Psoas muscle (tissue), 8 donors: Measurements from ENCODE around the gene PRKX. TPM values are rescaled to one million over a fixed set of nuclear protein-coding genes. Genes with fewer than 3 reads are reported as not detected.
A peak's percentile ranks its signal among the peaks of the same experiment; 100 is the strongest.
"Not testable (repeated sequence)": the region's sequence is repeated elsewhere in the genome, so short reads cannot be mapped to it uniquely, and the experiment has no call there.

Experiments
- ATAC-seq, 4 donors: fragments of 200-7000 bp; cut with Tn5 transposase; one replicate each; pipeline ENCODE4 v1.9.1; 2020; ENCODE audit warnings: moderate library complexity in 3 of 4, mild to moderate bottlenecking in 2 of 4
- DNase-seq, 2 donors: peaks; one replicate each; pipeline ENCODE4 v3.0.0-alpha.2; 2020
- H3K27ac ChIP-seq: fragments of 200-600 bp; one replicate; pipeline ENCODE4 v1.8.0; 2022
- H3K27me3 ChIP-seq, 3 donors: fragments of 200-600 bp in 1 of 3; one replicate each; pipeline versions ENCODE4 v1.6.1 to v1.8.0; 2013 to 2022; ENCODE audit warnings: low read length in 2 of 3, mild to moderate bottlenecking in 2 of 3, moderate library complexity in 1 of 3; ENCODE audit not compliant: insufficient read depth in 3 of 3
- H3K36me3 ChIP-seq, 2 donors: fragments of 200-600 bp in 1 of 2; one replicate each; pipeline versions ENCODE4 v1.6.1 to v1.8.0; 2013 to 2022; ENCODE audit warnings: low read depth in 1 of 2, mild to moderate bottlenecking in 1 of 2, moderate library complexity in 1 of 2; ENCODE audit not compliant: insufficient read depth in 1 of 2
- H3K4me1 ChIP-seq: fragments of 200-600 bp; one replicate; pipeline ENCODE4 v1.8.0; 2022
- H3K4me3 ChIP-seq: fragments of 200-600 bp; one replicate; pipeline ENCODE4 v1.8.0; 2022; ENCODE audit warnings: mild to moderate bottlenecking
- H3K9me3 ChIP-seq: fragments of 200-600 bp; one replicate; pipeline ENCODE4 v1.8.0; 2022
- WGBS, 3 donors: extraction: QIAGEN DNeasy Blood & Tissue Kit; methylation state at CpG; one replicate each; pipeline versions ENCODE4 v1.1.6 to v1.1.7; 2013; 5-methylcytosine and 5-hydroxymethylcytosine counted together
- intact Hi-C, 2 donors: fragments of 100-400 bp; cut with DNase I; formaldehyde crosslinking; loops; one replicate each; pipeline versions ENCODE4 v1.11.0 to v1.14.2; 2022
- polyA plus RNA-seq, 3 donors: library from polyadenylated mRNA; stranded (reverse); fragments of 200-250 nt; gene quantifications; one replicate each; pipeline ENCODE4 v1.2.3, GENCODE V29; 2013
- total RNA-seq, 4 donors: library from RNA; stranded (reverse); fragmentation: NEBNext Ultra II Directional in 2 of 4; extraction: Animal tissue kit (Norgen Biotek cat#: 25700) in 2 of 4; gene quantifications; one replicate each; pipeline versions ENCODE4 v1.2.1 to v1.2.4, GENCODE V29; 2021 to 2023
- TF ChIP-seq, protein P1 (sequence below): fragments of 200-600 bp; IDR thresholded peaks from one replicate; pipeline ENCODE4 v1.8.0; 2022; ENCODE audit warnings: antibody characterized with exemption
- donor health status: healthy with polysubstance abuse.
- donor health status: DM: no; HTN: no; CAD: no; lungs with moderate emphysema.
- donor health status: Bipolar disorder and iron deficiency.
- donor health status: healthy.
- donor health status: DM: yes; HTN: yes; CAD: no.
- donor health status: DM: no; HTN: no; CAD: no.
- donor health status: DM: no; HTN: no; CAD: no.
- donor health status: DM: yes; HTN: yes; CAD: no.

PRKX gene
- total and polyA plus RNA-seq, 7 donors: 0.59 to 4.5 (median 2.7) TPM

DNA sequence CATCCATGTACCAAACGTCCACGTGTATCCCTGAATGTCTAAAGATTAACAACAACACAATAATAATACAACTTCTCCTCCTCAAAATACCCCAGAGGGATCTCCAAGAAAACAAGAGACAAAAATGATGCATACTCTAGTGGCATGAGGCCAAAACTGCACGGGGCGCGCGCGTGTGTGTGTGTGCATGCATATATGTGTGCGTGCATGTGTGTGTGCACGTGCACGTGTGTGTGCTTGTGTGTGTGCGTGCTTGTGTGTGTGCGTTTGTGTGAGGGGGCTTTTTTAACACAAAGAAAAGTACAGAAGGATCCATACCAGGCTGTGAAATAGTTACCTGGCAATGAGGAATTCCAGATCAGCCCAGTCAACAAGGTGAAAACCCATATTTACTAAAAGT is 48.5 kb downstream of the PRKX start:
- Histone ChIP-seq H3K36me3 (no peaks in the 10 kb centered on the region), H3K4me1 (no peaks in the 10 kb centered on the region), H3K9me3 (no peaks in the 10 kb centered on the region), H3K27me3 (no peaks in the 10 kb centered on the region), H3K27ac (no peak overlapping the region), H3K4me3 (no peak overlapping the region)
- TF ChIP-seq, protein P1, sequence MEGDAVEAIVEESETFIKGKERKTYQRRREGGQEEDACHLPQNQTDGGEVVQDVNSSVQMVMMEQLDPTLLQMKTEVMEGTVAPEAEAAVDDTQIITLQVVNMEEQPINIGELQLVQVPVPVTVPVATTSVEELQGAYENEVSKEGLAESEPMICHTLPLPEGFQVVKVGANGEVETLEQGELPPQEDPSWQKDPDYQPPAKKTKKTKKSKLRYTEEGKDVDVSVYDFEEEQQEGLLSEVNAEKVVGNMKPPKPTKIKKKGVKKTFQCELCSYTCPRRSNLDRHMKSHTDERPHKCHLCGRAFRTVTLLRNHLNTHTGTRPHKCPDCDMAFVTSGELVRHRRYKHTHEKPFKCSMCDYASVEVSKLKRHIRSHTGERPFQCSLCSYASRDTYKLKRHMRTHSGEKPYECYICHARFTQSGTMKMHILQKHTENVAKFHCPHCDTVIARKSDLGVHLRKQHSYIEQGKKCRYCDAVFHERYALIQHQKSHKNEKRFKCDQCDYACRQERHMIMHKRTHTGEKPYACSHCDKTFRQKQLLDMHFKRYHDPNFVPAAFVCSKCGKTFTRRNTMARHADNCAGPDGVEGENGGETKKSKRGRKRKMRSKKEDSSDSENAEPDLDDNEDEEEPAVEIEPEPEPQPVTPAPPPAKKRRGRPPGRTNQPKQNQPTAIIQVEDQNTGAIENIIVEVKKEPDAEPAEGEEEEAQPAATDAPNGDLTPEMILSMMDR: no peak
- 88 to 93% (median 89%) methylated on average over 12 of the region's 12 CpGs for WGBS, 3 donors
- no peak for ATAC-seq
- no peak for DNase-seq
- intact Hi-C loops: no loop called here

DNA sequence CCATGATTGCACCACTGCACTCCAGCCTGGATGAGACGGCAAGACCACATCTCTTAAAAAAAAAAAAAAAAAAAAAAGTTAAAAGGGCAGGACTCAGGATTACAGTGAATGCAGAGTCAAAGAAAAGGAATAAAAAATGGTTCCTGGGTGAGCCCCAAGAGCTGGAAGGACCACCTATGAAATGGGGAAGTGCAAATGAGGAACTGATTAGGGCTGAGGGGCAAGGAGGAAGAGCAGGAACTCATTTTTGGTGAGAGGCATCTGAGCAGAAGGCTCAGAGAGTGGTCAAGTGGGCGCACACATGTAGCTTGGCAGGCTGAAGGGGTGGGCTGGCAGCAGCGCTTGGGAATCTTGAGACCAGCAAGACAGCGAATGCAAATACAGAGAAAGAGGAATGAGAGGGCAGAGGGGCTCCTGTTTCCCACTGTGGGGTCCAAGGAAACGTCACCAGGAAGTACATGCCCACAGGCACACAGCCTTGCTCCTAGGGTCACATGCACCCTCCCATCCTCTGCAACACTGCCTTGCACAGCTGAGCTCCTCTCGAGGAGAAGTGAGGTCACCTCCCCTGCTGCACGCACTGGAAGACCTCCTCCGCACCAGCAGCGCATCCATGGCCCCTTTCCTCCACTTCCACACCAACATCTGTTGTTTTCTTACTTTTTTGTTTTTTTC is 49.7 kb downstream of the PRKX start:
- intact Hi-C loops, H3K36me3 ChIP-seq, ATAC-seq, H3K9me3 ChIP-seq, H3K4me3 ChIP-seq, H3K27ac ChIP-seq, H3K27me3 ChIP-seq, H3K4me1 ChIP-seq: not testable (repeated sequence)
- DNase-seq: peak in 1 of 2 donors; percentile 52
- WGBS, 3 donors: 67 to 88% (median 83%) methylated on average over 8 to 9 of the region's 9 CpGs

- TF ChIP-seq, protein P1: no peak
- H3K36me3 ChIP-seq: no peaks in the 10 kb centered on the region
- intact Hi-C loops: no loop called here
- H3K4me1 ChIP-seq: no peaks in the 10 kb centered on the region
- 64 to 85% (median 69%) methylated on average over 7 to 10 of the region's 10 CpGs for WGBS, 3 donors
- no peak overlapping the region for H3K4me3 ChIP-seq
- no peaks in the 10 kb centered on the region for H3K27me3 ChIP-seq
- DNase-seq (no peak), ATAC-seq (no peak)
- H3K27ac ChIP-seq: no peak overlapping the region
- H3K9me3 ChIP-seq: no peaks in the 10 kb centered on the region
Observed at GRCh38 chrX:3659761-3660160, 53.7 kb downstream of the PRKX start.

DNA sequence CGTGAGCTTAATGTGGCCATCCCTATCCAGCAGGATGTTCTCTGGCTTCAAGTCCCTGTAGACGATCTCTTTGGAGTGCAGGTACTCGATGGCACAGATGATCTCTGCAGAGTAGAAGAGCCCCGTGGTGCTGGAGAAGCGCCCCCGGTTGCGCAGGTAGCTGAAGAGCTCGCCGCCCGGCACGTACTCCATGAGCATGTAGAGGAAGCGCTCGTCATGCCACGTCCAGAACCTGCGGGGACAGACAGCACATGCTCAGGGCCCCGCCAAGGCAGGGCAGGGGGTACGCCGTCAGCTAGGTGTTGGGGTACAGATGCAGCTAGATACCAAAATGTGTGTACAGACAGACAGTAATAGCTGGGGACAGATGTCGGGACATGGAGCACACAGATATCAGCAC is 58.3 kb downstream of the PRKX start:
- 92 to 96% (median 95%) methylated on average over 18 to 19 of the region's 19 CpGs for WGBS, 3 donors
- no peaks in the 10 kb centered on the region for H3K4me1 ChIP-seq
- no peaks in the 10 kb centered on the region for H3K27me3 ChIP-seq

DNA sequence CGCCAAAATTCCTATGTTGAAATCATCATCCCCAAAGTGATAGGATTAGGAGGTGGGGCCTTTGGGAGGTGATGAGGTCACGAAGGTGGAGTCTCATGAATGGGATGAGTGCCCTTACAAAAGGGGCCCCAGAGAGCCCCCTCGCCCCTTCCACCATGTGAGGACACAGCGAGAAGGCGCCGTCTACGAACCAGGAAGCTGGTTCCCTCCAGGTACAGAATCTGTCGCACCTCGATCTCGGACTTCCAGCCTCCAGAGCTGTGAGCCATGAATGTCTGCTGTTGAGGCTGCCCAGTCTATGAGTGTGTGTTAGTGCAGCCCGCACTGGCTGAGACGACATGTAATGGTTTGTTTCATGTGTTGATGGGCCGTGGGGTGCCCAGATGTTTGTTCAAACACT is 60.3 kb downstream of the PRKX start:
- Histone ChIP-seq H3K4me3 (no peak overlapping the region), H3K27me3 (no peaks in the 10 kb centered on the region), H3K27ac (no peak overlapping the region), H3K9me3 (no peaks in the 10 kb centered on the region), H3K36me3 (no peaks in the 10 kb centered on the region), H3K4me1 (no peaks in the 10 kb centered on the region)
- intact Hi-C loops: loop anchor here in 1 of 2 donors (5.0 kb wide), 1 partner anchor 159 kb away; no protein-coding TSS in a partner anchor
- 89 to 97% (median 94%) methylated on average over 13 of the region's 13 CpGs for WGBS, 3 donors
- no peak for ATAC-seq
- TF ChIP-seq, protein P1: no peak
- DNase-seq: no peak

More for the DNA sequence above, 58.3 kb downstream of the PRKX start:
- DNase-seq (no peak), ATAC-seq (no peak)
- H3K36me3 ChIP-seq: no peaks in the 10 kb centered on the region
- H3K4me3 ChIP-seq: no peak overlapping the region
- intact Hi-C loops: no loop called here
- no peaks in the 10 kb centered on the region for H3K9me3 ChIP-seq
- no peak overlapping the region for H3K27ac ChIP-seq
- TF ChIP-seq, protein P1: no peak
